ENCODE measurements around the gene HOXB9. TPM values are rescaled to one million over a fixed set of nuclear protein-coding genes. Genes with fewer than 3 reads are reported as not detected.
A peak's percentile ranks its signal among the peaks of the same experiment; 100 is the strongest.

HOXB9 gene
- total RNA-seq, 1 donor, result not detected

DNA sequence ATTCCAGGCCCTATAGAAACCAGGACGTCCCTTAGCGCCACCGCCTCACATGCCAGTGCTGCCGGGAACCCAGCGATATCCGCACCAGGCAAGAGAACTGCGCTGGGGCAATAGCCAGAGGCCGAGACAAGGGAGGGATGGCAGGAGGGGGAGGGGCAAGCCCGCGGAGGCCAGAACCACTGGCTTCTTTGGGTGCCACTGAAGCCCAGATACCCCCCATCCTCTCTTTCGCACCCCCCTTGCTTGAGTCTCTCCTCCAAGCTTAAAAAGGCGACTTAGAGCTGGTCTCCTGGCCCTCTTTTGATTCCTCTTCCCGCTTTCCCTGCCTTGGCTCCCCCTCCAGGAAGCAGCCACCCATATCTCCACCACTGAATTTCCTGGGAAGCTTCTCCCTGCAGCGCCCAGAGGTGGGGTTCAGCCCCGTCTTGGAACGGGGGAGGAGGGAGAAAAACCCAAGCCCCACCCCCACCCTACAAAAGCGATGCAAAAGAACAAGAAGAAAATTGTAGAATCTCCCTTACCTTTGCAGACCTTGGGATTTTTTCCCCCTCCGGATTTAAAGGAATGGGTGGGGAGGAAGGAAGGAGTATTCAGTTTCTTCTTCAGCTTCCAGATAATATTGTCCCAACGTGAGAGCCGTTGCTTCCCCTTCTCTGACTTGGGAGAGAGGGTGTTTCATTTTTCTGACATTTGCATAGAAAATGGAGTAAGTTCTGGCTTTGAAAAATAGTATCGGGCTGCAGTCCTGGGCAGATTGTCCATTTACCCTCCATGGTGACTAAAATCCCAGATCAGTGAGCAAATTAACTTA is 22.0 kb downstream of the HOXB9 start:
- TF ChIP-seq, protein P1, sequence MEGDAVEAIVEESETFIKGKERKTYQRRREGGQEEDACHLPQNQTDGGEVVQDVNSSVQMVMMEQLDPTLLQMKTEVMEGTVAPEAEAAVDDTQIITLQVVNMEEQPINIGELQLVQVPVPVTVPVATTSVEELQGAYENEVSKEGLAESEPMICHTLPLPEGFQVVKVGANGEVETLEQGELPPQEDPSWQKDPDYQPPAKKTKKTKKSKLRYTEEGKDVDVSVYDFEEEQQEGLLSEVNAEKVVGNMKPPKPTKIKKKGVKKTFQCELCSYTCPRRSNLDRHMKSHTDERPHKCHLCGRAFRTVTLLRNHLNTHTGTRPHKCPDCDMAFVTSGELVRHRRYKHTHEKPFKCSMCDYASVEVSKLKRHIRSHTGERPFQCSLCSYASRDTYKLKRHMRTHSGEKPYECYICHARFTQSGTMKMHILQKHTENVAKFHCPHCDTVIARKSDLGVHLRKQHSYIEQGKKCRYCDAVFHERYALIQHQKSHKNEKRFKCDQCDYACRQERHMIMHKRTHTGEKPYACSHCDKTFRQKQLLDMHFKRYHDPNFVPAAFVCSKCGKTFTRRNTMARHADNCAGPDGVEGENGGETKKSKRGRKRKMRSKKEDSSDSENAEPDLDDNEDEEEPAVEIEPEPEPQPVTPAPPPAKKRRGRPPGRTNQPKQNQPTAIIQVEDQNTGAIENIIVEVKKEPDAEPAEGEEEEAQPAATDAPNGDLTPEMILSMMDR (IDR thresholded peaks at IDR 0.05; ENCODE audit: insufficient read depth, low read length), result no peak
- no peak for DNase-seq (ENCODE audit: low read depth)
- peak overlapping the region; percentile 58 for H3K4me3 ChIP-seq (ENCODE audit: low read depth, low read length)

- no peak overlapping the region for H3K4me3 ChIP-seq (ENCODE audit: low read depth, low read length)
Observed at GRCh38 chr17:48601539-48602425, 24.4 kb downstream of the HOXB9 start.

GRCh38 chr17:48601207-48601538 is 25.0 kb downstream of the HOXB9 start:
- H3K4me3 ChIP-seq (ENCODE audit: low read depth, low read length), result no peak overlapping the region
- TF ChIP-seq, protein P1 (IDR thresholded peaks at IDR 0.05; ENCODE audit: insufficient read depth, low read length), result no peak
- no peak for DNase-seq (ENCODE audit: low read depth)

More at GRCh38 chr17:48601539-48602425, 24.4 kb downstream of the HOXB9 start:
- DNase-seq (ENCODE audit: low read depth), result no peak
- TF ChIP-seq, protein P1 (IDR thresholded peaks at IDR 0.05; ENCODE audit: insufficient read depth, low read length), result no peak

- H3K4me3 ChIP-seq (ENCODE audit: low read depth, low read length), result no peak overlapping the region
- DNase-seq (ENCODE audit: low read depth), result no peak
- TF ChIP-seq, protein P1 (IDR thresholded peaks at IDR 0.05; ENCODE audit: insufficient read depth, low read length), result no peak
Observed at GRCh38 chr17:48600244-48601098, 25.7 kb downstream of the HOXB9 start.

DNA sequence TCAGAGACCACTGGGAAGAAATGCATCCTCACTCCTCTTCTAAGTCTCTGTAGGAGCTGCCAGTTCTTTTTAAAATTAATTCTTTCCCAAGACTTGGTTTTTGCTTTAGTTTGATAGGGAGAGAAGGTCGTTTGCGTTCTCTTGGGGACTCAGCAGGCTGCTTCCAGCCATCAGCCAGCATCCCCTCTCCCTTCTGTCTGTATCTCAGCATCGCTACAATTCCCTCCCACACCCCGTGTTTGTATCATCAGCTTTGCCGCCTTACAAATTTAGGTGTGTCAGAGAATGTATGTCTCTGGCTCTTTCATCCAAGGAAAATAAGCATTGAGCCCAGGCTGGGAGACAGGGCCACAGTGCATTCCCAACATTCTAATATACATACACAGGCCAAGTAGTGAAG is 26.8 kb downstream of the HOXB9 start:
- H3K4me3 ChIP-seq (ENCODE audit: low read depth, low read length), result no peak overlapping the region
- TF ChIP-seq, protein P1 (IDR thresholded peaks at IDR 0.05; ENCODE audit: insufficient read depth, low read length), result no peak
- no peak for DNase-seq (ENCODE audit: low read depth)

- H3K4me3 ChIP-seq (ENCODE audit: low read depth, low read length), result no peak overlapping the region
- TF ChIP-seq, protein P1 (IDR thresholded peaks at IDR 0.05; ENCODE audit: insufficient read depth, low read length), result no peak
- DNase-seq (ENCODE audit: low read depth), result no peak
Observed at GRCh38 chr17:48598736-48599135, 27.4 kb downstream of the HOXB9 start.

Measured in fibroblast of the aortic adventitia (primary cell).